ENCODE results near the gene ZFAND6.
"Not testable (repeated sequence)": the region's sequence is repeated elsewhere in the genome, so short reads cannot be mapped to it uniquely, and the experiment has no call there.

Gene ZFAND6

GRCh38 chr15:80152896-80153876 is 93.7 kb downstream of the ZFAND6 start, which contains the start of gene FAH:
TSS of gene FAH (plus strand) at chr15:80152999. CDS start at chr15:80153055, 56 bp downstream.
- no peak for TF ChIP-seq CTCF (IDR thresholded peaks at IDR 0.05; ENCODE audit: insufficient read depth, low read depth, low read length, missing control alignments)
- peak within 1 kb of the TSS; percentile 80 for H3K4me3 ChIP-seq (ENCODE audit: low read depth, low read length)
- DNase-seq (ENCODE audit: low read depth): peak; percentile 73

GRCh38 chr15:80153900-80154299 is 94.4 kb downstream of the ZFAND6 start:
- no peak for TF ChIP-seq CTCF (IDR thresholded peaks at IDR 0.05; ENCODE audit: insufficient read depth, low read depth, low read length, missing control alignments)
- peak overlapping the region; percentile 80 for H3K4me3 ChIP-seq (ENCODE audit: low read depth, low read length)
- no peak for DNase-seq (ENCODE audit: low read depth)

GRCh38 chr15:80154336-80154735 is 94.9 kb downstream of the ZFAND6 start:
- no peak for DNase-seq (ENCODE audit: low read depth)
- no peak overlapping the region for H3K4me3 ChIP-seq (ENCODE audit: low read depth, low read length)
- no peak for TF ChIP-seq CTCF (IDR thresholded peaks at IDR 0.05; ENCODE audit: insufficient read depth, low read depth, low read length, missing control alignments)

- H3K4me3 ChIP-seq (ENCODE audit: low read depth, low read length): no peak overlapping the region
- DNase-seq (ENCODE audit: low read depth): no peak
- TF ChIP-seq CTCF (IDR thresholded peaks at IDR 0.05; ENCODE audit: insufficient read depth, low read depth, low read length, missing control alignments): no peak
Observed at GRCh38 chr15:80155001-80155377, 95.5 kb downstream of the ZFAND6 start.

- not testable (repeated sequence) for H3K4me3 ChIP-seq (ENCODE audit: low read depth, low read length); DNase-seq (ENCODE audit: low read depth)
Observed at GRCh38 chr15:80155378-80156175, 96.1 kb downstream of the ZFAND6 start.

GRCh38 chr15:80156176-80156720 is 96.8 kb downstream of the ZFAND6 start:
- no peak for DNase-seq (ENCODE audit: low read depth)
- no peak for TF ChIP-seq CTCF (IDR thresholded peaks at IDR 0.05; ENCODE audit: insufficient read depth, low read depth, low read length, missing control alignments)
- H3K4me3 ChIP-seq (ENCODE audit: low read depth, low read length): no peak overlapping the region

- no peak for TF ChIP-seq CTCF (IDR thresholded peaks at IDR 0.05; ENCODE audit: insufficient read depth, low read depth, low read length, missing control alignments)
- H3K4me3 ChIP-seq (ENCODE audit: low read depth, low read length): no peak overlapping the region
- no peak for DNase-seq (ENCODE audit: low read depth)
Observed at GRCh38 chr15:80157215-80157614, 97.7 kb downstream of the ZFAND6 start.
